Liver (tissue), 9 donors: Measurements from ENCODE around the gene MCM10. TPM values are rescaled to one million over a fixed set of nuclear protein-coding genes. Genes with fewer than 3 reads are reported as not detected.

Source experiments
- DNase-seq: peaks from one replicate; pipeline ENCODE4 v3.0.0-alpha.2; 2017; ENCODE audit warnings: low spot score
- H3K27ac ChIP-seq, 2 donors: one replicate each; pipeline ENCODE4 v1.7.0; 2013; ENCODE audit warnings: inconsistent platforms in 2 of 2, low read length in 2 of 2, control low read depth in 1 of 2, low read depth in 1 of 2, mild to moderate bottlenecking in 1 of 2
- H3K27me3 ChIP-seq, 4 donors: one replicate each; pipeline versions ENCODE4 v1.6.1 to v1.7.0; 2013; ENCODE audit warnings: low read length in 3 of 4, inconsistent platforms in 1 of 4, mild to moderate bottlenecking in 1 of 4, moderate library complexity in 1 of 4; ENCODE audit not compliant: control insufficient read depth in 4 of 4, insufficient read depth in 4 of 4
- H3K36me3 ChIP-seq, 4 donors: one replicate each; pipeline versions ENCODE4 v1.6.1 to v1.7.0; 2013; ENCODE audit warnings: low read length in 3 of 4, mild to moderate bottlenecking in 3 of 4, low read depth in 1 of 4, moderate library complexity in 1 of 4; ENCODE audit not compliant: control insufficient read depth in 4 of 4, insufficient read depth in 3 of 4
- H3K4me1 ChIP-seq, 4 donors: one replicate each; pipeline versions ENCODE4 v1.6.1 to v1.7.0; 2013; ENCODE audit warnings: low read length in 3 of 4, mild to moderate bottlenecking in 3 of 4, moderate library complexity in 1 of 4; ENCODE audit not compliant: control insufficient read depth in 4 of 4, insufficient read depth in 4 of 4
- H3K4me3 ChIP-seq, 3 donors: one replicate each; pipeline versions ENCODE4 v1.6.1 to v1.7.0; 2013; ENCODE audit warnings: low read length in 3 of 3, control low read depth in 1 of 3, low read depth in 1 of 3, mild to moderate bottlenecking in 1 of 3
- H3K9ac ChIP-seq, 2 donors: one replicate each; pipeline ENCODE4 v1.7.0; 2013; ENCODE audit warnings: low read length in 2 of 2, mild to moderate bottlenecking in 2 of 2, moderate library complexity in 2 of 2, control low read depth in 1 of 2, low read depth in 1 of 2
- H3K9me3 ChIP-seq, 4 donors: one replicate each; pipeline versions ENCODE4 v1.6.1 to v1.7.0; 2013; ENCODE audit warnings: low read length in 3 of 4; ENCODE audit not compliant: control insufficient read depth in 4 of 4
- ATF3 ChIP-seq: IDR thresholded peaks from 2 replicates; pipeline ENCODE4 v1.6.1; 2016; ENCODE audit warnings: antibody characterized with exemption
- CTCF ChIP-seq: fragments of 150-350 bp; IDR thresholded peaks from 2 replicates; pipeline ENCODE4 v1.5.1; 2017; ENCODE audit warnings: improper control_type of control experiment, low read depth, low read length; ENCODE audit not compliant: missing input control
- EGR1 ChIP-seq, 2 donors: IDR thresholded peaks; 2 replicates each; pipeline ENCODE4 v1.6.1; 2016 to 2018; ENCODE audit warnings: antibody characterized with exemption in 2 of 2, low read depth in 2 of 2
- FOXA1 ChIP-seq: IDR thresholded peaks from 2 replicates; pipeline ENCODE4 v1.6.1; 2016; ENCODE audit warnings: antibody characterized with exemption
- FOXA2 ChIP-seq: IDR thresholded peaks from 2 replicates; pipeline ENCODE4 v1.6.1; 2016; ENCODE audit warnings: antibody characterized with exemption
- GABPA ChIP-seq, 2 donors: IDR thresholded peaks in 1 of 2; conservative IDR thresholded peaks in 1 of 2; 2 replicates each; pipeline ENCODE4 v1.6.1; 2016; ENCODE audit warnings: antibody characterized with exemption in 2 of 2, mild to moderate bottlenecking in 1 of 2, moderate library complexity in 1 of 2
- HNF4G ChIP-seq: IDR thresholded peaks from 2 replicates; pipeline ENCODE4 v1.6.1; 2016; ENCODE audit warnings: antibody characterized with exemption
- JUND ChIP-seq, 2 donors: IDR thresholded peaks; 2 replicates each; pipeline ENCODE4 v1.6.1; 2016; ENCODE audit warnings: antibody characterized with exemption in 2 of 2
- MAX ChIP-seq: IDR thresholded peaks from 2 replicates; pipeline ENCODE4 v1.6.1; 2016; ENCODE audit warnings: antibody characterized with exemption
- RXRA ChIP-seq, 2 donors: IDR thresholded peaks; 2 replicates each; pipeline ENCODE4 v1.6.1; 2017 to 2018; ENCODE audit warnings: antibody characterized with exemption in 2 of 2, mild to moderate bottlenecking in 1 of 2
- SP1 ChIP-seq: IDR thresholded peaks from 2 replicates; pipeline ENCODE4 v1.6.1; 2018; ENCODE audit warnings: antibody characterized with exemption, mild to moderate bottlenecking
- TAF1 ChIP-seq: conservative IDR thresholded peaks from 2 replicates; pipeline ENCODE4 v1.6.1; 2016; ENCODE audit warnings: antibody characterized with exemption, mild to moderate bottlenecking
- ZBTB33 ChIP-seq: IDR thresholded peaks from 2 replicates; pipeline ENCODE4 v1.6.1; 2016; ENCODE audit warnings: antibody characterized with exemption
- WGBS: extraction: QIAGEN DNeasy Blood & Tissue Kit; methylation state at CpG from one replicate; pipeline ENCODE4 v1.1.7; 2013; 5-methylcytosine and 5-hydroxymethylcytosine counted together
- polyA plus RNA-seq, 2 donors: library from polyadenylated mRNA; stranded (reverse) in 1 of 2; unstranded in 1 of 2; fragments of 200-250 nt in 1 of 2; fragments of >200 nt in 1 of 2; fragmentation: Nextera tagmentation in 1 of 2; extraction: Ambion mirVana in 1 of 2; gene quantifications; one replicate each; pipeline versions ENCODE4 v1.2.1 to v1.2.3, GENCODE V29; 2013 to 2015
- total RNA-seq, 2 donors: library from RNA; depleted of rRNA; stranded (reverse); fragments of >200 nt; gene quantifications; one replicate each; pipeline ENCODE4 v1.2.3, GENCODE V29; 2014
- TF ChIP-seq, protein P1 (sequence below): IDR thresholded peaks from 2 replicates; pipeline ENCODE4 v1.6.1; 2016; ENCODE audit warnings: antibody characterized with exemption, mild to moderate bottlenecking
- donor health status: healthy.
- donor health status: healthy.
- donor health status: healthy.
- donor health status: healthy.
- donor health status: healthy.

MCM10 gene
- total and polyA plus RNA-seq, 4 donors, result under 0.01 to 10.0 (median 0.34) TPM

DNA sequence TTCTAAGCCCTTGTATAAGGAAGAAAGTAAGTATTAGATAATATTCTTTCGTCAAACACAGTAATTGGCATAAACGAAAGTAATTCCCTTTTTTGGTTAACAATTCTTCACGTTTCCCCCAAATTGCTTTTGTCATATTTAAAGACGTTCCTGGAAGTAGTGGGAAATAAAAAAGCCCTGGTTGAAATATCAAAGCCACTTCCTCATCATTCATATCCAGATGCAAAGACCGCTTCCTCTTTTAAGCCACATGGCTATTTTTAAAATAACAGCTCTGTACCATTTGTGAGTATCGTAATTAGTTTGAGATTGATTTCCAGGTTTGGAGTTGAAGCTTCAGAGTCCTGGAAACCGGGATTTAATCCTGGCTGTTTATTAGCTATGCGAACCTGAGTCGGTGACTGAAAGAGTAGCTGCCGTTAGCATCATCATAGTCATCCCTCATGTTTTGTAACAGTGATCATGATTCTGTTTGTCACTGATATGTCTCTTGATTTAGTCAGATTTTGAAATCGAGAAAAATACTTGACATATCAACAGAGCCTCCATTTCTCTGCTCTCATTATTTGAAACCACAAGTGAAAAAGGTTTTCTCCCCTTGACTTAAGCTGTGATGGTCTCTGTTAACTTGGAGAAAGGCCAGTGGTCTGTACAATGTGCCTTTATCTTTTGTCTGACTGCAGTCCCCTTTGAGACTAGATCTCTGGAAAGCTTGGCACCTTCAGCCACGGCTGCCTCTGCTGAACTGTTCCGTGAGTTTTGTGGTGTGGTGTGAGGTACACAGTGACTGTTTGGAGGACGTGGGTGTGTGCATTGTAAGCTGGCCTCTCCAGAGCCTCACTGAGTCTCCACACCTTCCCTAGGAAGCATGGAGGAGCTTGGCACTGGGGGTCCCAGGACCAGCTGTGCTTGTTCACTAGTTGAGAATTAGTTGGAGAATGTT, 43.2 kb upstream of the MCM10 start:
- H3K9ac ChIP-seq, result no peak overlapping the region
- no peak for DNase-seq
- H3K27ac ChIP-seq, result no peak overlapping the region
- no peaks in the 10 kb centered on the region for H3K27me3 ChIP-seq
- no peaks in the 10 kb centered on the region for H3K9me3 ChIP-seq
- 81% methylated on average over 14 of the region's 14 CpGs for WGBS
- H3K4me3 ChIP-seq, result no peak overlapping the region
- peaks cover 13 to 40% (median 36%) of the 10 kb centered on the region in 4 donors for H3K36me3 ChIP-seq
- peaks cover 3 to 21% (median 10%) of the 10 kb centered on the region in 4 donors for H3K4me1 ChIP-seq
- no peak for TF ChIP-seq HNF4G
- no peak for TF ChIP-seq TAF1
- no peak for TF ChIP-seq RXRA (IDR thresholded peaks at IDR 0.05)
- TF ChIP-seq MAX, result no peak
- no peak for TF ChIP-seq SP1

DNA sequence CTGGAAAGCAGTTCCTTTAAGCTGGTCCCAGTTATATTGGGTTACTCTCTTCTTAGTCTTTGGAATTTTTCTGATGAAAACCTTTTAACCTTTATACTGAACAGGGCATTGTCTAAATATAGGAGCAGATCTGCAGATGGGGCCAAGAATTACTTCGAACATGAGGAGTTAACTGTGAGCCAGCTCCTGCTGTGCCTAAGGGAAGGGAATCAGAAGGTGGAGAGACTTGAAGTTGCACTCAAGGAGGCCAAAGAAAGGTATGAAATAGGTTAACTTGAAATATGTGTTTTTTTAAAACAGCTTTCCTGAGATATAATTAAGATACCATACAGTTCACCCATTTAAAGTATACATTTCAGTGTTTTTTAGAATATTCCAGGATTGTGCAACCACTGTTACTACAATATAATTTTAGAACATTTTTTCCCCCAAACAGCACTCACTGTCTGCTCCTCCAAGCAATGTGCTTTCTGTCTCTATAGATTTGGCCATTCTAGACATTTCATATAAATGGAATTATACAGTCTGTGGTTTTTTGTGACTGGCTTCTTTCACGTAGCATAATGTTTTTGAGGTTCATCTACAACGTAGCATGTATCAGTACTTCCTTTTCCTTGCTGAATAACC, 42.5 kb upstream of the MCM10 start:
- 92% methylated on average over 3 of the region's 3 CpGs for whole genome bisulfite sequencing
- peaks cover 3 to 21% (median 10%) of the 10 kb centered on the region in 4 donors for H3K4me1 ChIP-seq
- no peaks in the 10 kb centered on the region for H3K9me3 ChIP-seq
- no peak overlapping the region for H3K4me3 ChIP-seq
- H3K9ac ChIP-seq, result no peak overlapping the region
- TF ChIP-seq ZBTB33 (no peak), JUND (IDR thresholded peaks at IDR 0.05) (no peak), HNF4G (no peak), FOXA1 (no peak), RXRA (IDR thresholded peaks at IDR 0.05) (no peak), CTCF (no peak), TAF1 (no peak), GABPA (IDR thresholded peaks at IDR 0.05 in 1 of 2, conservative IDR thresholded peaks at IDR 0.05 in 1 of 2) (no peak), EGR1 (IDR thresholded peaks at IDR 0.05; ENCODE audit: low read depth in 2 of 2) (no peak), FOXA2 (no peak), ATF3 (no peak), SP1 (no peak)
- TF ChIP-seq, protein P1, sequence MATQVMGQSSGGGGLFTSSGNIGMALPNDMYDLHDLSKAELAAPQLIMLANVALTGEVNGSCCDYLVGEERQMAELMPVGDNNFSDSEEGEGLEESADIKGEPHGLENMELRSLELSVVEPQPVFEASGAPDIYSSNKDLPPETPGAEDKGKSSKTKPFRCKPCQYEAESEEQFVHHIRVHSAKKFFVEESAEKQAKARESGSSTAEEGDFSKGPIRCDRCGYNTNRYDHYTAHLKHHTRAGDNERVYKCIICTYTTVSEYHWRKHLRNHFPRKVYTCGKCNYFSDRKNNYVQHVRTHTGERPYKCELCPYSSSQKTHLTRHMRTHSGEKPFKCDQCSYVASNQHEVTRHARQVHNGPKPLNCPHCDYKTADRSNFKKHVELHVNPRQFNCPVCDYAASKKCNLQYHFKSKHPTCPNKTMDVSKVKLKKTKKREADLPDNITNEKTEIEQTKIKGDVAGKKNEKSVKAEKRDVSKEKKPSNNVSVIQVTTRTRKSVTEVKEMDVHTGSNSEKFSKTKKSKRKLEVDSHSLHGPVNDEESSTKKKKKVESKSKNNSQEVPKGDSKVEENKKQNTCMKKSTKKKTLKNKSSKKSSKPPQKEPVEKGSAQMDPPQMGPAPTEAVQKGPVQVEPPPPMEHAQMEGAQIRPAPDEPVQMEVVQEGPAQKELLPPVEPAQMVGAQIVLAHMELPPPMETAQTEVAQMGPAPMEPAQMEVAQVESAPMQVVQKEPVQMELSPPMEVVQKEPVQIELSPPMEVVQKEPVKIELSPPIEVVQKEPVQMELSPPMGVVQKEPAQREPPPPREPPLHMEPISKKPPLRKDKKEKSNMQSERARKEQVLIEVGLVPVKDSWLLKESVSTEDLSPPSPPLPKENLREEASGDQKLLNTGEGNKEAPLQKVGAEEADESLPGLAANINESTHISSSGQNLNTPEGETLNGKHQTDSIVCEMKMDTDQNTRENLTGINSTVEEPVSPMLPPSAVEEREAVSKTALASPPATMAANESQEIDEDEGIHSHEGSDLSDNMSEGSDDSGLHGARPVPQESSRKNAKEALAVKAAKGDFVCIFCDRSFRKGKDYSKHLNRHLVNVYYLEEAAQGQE, result no peak
- DNase-seq, result no peak
- peaks cover 8 to 42% (median 39%) of the 10 kb centered on the region in 4 donors for H3K36me3 ChIP-seq
- no peak overlapping the region for H3K27ac ChIP-seq
- no peaks in the 10 kb centered on the region for H3K27me3 ChIP-seq
